Colonic mucosa (tissue), 4 donors: ENCODE measurements around the gene PRADC1. TPM values are rescaled to one million over a fixed set of nuclear protein-coding genes. Genes with fewer than 3 reads are reported as not detected.

Experiments
- DNase-seq: peaks from one replicate; pipeline ENCODE4 v3.0.0-alpha.2; 2020
- H3K27ac ChIP-seq: fragments of 200-600 bp; one replicate; pipeline ENCODE4 v1.8.0; 2021
- H3K27me3 ChIP-seq: fragments of 200-600 bp; one replicate; pipeline ENCODE4 v1.8.0; 2021
- H3K36me3 ChIP-seq: fragments of 200-600 bp; one replicate; pipeline ENCODE4 v1.8.0; 2021
- H3K4me1 ChIP-seq: fragments of 200-600 bp; one replicate; pipeline ENCODE4 v1.8.0; 2021; ENCODE audit warnings: mild to moderate bottlenecking
- H3K4me3 ChIP-seq: fragments of 200-600 bp; one replicate; pipeline ENCODE4 v1.8.0; 2021
- H3K9ac ChIP-seq, 2 donors: one replicate each; pipeline ENCODE4 v1.7.0; 2013; ENCODE audit warnings: control low read depth in 2 of 2, low read depth in 2 of 2, low read length in 2 of 2
- H3K9me3 ChIP-seq: fragments of 200-600 bp; one replicate; pipeline ENCODE4 v1.8.0; 2021
- intact Hi-C: fragments of 100-400 bp; cut with DNase I; formaldehyde crosslinking; loops from one replicate; pipeline ENCODE4 v1.14.1; 2022
- total RNA-seq, 2 donors: library from RNA; stranded (reverse); fragmentation: NEBNext Ultra II Directional in 1 of 2; extraction: Animal tissue kit (Norgen Biotek cat#: 25700) in 1 of 2; gene quantifications; one replicate each; pipeline ENCODE4 v1.2.1, GENCODE V29; 2021
- TF ChIP-seq, protein P1 (sequence below): fragments of 200-600 bp; IDR thresholded peaks from one replicate; pipeline ENCODE4 v1.8.0; 2022; ENCODE audit warnings: antibody characterized with exemption, mild to moderate bottlenecking
- donor health status: healthy.
- donor health status: DM: no; HTN: no; CAD: no.
- donor health status: DM: no; HTN: no; CAD: no.

The PRADC1 gene
- total RNA-seq, 2 donors from 2014 or later, result 36.2 to 47.5 TPM

- Histone ChIP-seq H3K36me3 (no peaks in the 10 kb centered on the region), H3K9ac (no peak overlapping the region), H3K27ac (no peak overlapping the region), H3K4me1 (no peaks in the 10 kb centered on the region), H3K27me3 (no peaks in the 10 kb centered on the region), H3K4me3 (no peak overlapping the region), H3K9me3 (no peaks in the 10 kb centered on the region)
- intact Hi-C loops, result no loop called here
- TF ChIP-seq, protein P1, sequence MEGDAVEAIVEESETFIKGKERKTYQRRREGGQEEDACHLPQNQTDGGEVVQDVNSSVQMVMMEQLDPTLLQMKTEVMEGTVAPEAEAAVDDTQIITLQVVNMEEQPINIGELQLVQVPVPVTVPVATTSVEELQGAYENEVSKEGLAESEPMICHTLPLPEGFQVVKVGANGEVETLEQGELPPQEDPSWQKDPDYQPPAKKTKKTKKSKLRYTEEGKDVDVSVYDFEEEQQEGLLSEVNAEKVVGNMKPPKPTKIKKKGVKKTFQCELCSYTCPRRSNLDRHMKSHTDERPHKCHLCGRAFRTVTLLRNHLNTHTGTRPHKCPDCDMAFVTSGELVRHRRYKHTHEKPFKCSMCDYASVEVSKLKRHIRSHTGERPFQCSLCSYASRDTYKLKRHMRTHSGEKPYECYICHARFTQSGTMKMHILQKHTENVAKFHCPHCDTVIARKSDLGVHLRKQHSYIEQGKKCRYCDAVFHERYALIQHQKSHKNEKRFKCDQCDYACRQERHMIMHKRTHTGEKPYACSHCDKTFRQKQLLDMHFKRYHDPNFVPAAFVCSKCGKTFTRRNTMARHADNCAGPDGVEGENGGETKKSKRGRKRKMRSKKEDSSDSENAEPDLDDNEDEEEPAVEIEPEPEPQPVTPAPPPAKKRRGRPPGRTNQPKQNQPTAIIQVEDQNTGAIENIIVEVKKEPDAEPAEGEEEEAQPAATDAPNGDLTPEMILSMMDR, result no peak
- no peak for DNase-seq
These were observed 14.7 kb downstream of the PRADC1 start for GRCh38 chr2:73218298-73218697.

DNA sequence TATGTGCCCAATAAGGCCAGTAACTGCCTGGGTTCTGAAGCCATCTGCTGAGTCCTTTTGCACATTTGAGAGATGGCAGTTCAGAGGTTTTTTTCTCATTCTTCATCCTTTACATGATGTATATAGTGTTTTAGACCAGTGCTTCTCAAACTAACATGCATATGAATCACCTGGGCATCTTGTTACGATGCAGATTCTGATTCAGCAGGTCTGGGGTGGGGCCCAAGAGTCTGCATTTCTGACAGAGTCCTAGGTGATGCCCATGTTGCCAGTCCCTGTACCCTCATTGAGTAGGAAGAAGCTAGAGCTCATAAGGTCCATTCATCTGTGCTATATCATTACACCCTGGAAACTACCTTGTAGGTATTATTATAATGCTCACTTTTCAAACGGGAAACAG, 15.2 kb downstream of the PRADC1 start:
- TF ChIP-seq, protein P1, result no peak
- intact Hi-C loops, result no loop called here
- Histone ChIP-seq H3K4me3 (no peak overlapping the region), H3K27ac (no peak overlapping the region), H3K36me3 (no peaks in the 10 kb centered on the region), H3K27me3 (no peaks in the 10 kb centered on the region), H3K9me3 (no peaks in the 10 kb centered on the region), H3K4me1 (no peaks in the 10 kb centered on the region), H3K9ac (no peak overlapping the region)
- no peak for DNase-seq

DNA sequence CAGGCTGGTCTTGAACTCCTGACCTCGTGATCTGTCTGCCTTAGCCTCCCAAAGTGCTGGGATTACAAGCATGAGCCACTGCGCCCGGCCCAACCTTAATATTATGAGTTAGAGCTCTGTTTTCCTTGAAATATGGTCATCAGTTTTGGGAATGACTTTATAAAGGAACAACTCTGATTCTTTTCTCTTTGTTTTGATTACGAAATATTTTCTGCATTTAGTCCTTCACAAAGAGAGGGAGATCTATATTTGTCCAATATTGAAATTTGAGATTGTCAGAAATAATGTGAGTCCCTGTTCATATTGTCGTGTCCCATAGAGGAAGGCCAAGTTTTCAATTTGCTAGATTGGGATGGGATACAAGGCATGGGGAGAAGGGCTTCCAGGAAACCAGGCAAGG, 15.9 kb downstream of the PRADC1 start:
- TF ChIP-seq, protein P1, result no peak
- H3K4me1 ChIP-seq, result no peaks in the 10 kb centered on the region
- intact Hi-C loops, result no loop called here
- H3K9ac ChIP-seq, result no peak overlapping the region
- H3K9me3 ChIP-seq, result no peaks in the 10 kb centered on the region
- H3K27me3 ChIP-seq, result no peaks in the 10 kb centered on the region
- no peak overlapping the region for H3K4me3 ChIP-seq
- H3K27ac ChIP-seq, result no peak overlapping the region
- no peaks in the 10 kb centered on the region for H3K36me3 ChIP-seq
- DNase-seq, result no peak

GRCh38 chr2:73215254-73215653, 17.8 kb downstream of the PRADC1 start:
- no peaks in the 10 kb centered on the region for H3K36me3 ChIP-seq
- no peak overlapping the region for H3K27ac ChIP-seq
- H3K4me1 ChIP-seq, result no peaks in the 10 kb centered on the region
- TF ChIP-seq, protein P1, result no peak
- intact Hi-C loops, result no loop called here
- peak overlapping the region in 1 of 2 donors; percentile 59 for H3K9ac ChIP-seq
- H3K4me3 ChIP-seq, result no peak overlapping the region
- H3K9me3 ChIP-seq, result no peaks in the 10 kb centered on the region
- H3K27me3 ChIP-seq, result no peaks in the 10 kb centered on the region
- DNase-seq, result no peak

DNA sequence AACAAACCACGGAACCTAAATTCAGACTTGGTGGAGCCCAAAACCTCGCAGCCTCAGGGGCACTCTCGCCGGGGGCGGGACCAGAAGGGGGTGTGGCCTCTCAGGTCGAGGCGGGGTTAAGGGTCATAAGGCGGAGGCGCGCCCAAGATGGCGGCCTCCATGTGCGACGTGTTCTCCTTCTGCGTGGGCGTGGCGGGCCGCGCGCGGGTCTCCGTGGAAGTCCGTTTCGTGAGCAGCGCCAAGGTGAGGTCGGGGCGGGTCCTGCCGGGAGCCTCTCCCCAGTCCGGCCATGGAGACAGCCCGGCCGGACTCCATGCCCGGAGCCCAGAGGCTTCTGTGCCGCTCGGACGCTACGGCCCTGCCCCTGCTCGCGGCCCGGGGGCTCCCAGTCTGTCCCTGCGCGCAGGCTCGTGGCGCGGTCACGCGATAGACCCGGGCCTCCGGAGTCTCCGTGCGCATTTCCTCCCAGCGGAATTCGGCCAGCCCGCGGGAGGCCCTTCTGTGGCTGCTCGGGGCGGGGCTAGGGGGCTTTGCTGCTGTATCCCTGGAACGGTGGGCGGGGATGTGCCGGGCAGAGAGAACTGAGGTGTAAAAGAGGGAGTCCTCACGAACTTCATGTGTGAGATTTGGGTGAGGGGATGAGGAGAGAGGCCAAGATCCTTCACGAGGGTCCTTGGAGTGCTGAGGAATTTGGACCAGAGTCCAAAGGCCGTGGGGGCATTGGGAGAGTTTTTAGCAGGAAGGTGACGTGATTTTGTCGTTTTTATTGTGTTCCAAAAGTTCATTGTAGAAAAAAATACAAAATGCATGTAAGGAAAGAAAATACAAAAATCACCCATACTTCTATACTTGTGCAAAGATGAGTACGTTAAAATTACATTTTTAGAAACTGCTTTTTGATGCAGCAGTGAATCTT, 18.7 kb downstream of the PRADC1 start, which contains the start of gene SMYD5:
TSS of gene SMYD5 (plus strand) at position 126 of the 916 bp plus-strand sequence. CDS start at position 148, 22 bp downstream.
- intact Hi-C loops, result no loop called here

More for the DNA sequence above, 18.7 kb downstream of the PRADC1 start, which contains the start of gene SMYD5:
- no peaks in the 10 kb centered on the region for H3K9me3 ChIP-seq
- no peaks in the 10 kb centered on the region for H3K36me3 ChIP-seq
- TF ChIP-seq, protein P1, result no peak
- peak within 1 kb of the TSS; percentile 90 for H3K4me3 ChIP-seq
- DNase-seq, result peak; percentile 93
- H3K4me1 ChIP-seq, result no peaks in the 10 kb centered on the region
- H3K9ac ChIP-seq, result peak within 1 kb of the TSS; percentile 58 to 59
- peak within 1 kb of the TSS; percentile 29 for H3K27ac ChIP-seq
- H3K27me3 ChIP-seq, result no peaks in the 10 kb centered on the region
